ENCODE data around the gene HPRT1. TPM values are rescaled to one million over a fixed set of nuclear protein-coding genes. Genes with fewer than 3 reads are reported as not detected.

HPRT1 gene
- total and polyA plus RNA-seq, 10 donors: 14.9 to 46.0 (median 25.0) TPM

GRCh38 chrX:134529481-134529880 is 69.5 kb downstream of the HPRT1 start:
- WGBS, 5 donors: 84 to 100% (median 89%) methylated on average over 1 to 6 of the region's 6 CpGs
- Histone ChIP-seq H3K36me3 (no peaks in the 10 kb centered on the region), H3K27ac (no peak overlapping the region), H3K4me1 (no peaks in the 10 kb centered on the region), H3K4me3 (no peak overlapping the region), H3K27me3 (replicated peaks in 1 of 7) (no peaks in the 10 kb centered on the region), H3K9me3 (no peaks in the 10 kb centered on the region)
- intact Hi-C loops (cut with DNase I; ENCODE audit: low total_unique reads): no loop called here
- no peak for DNase-seq
- TF ChIP-seq POLR2A (IDR thresholded peaks at IDR 0.05) (no peak), POLR2AphosphoS5 (IDR thresholded peaks at IDR 0.05) (no peak)
- TF ChIP-seq, protein P1, sequence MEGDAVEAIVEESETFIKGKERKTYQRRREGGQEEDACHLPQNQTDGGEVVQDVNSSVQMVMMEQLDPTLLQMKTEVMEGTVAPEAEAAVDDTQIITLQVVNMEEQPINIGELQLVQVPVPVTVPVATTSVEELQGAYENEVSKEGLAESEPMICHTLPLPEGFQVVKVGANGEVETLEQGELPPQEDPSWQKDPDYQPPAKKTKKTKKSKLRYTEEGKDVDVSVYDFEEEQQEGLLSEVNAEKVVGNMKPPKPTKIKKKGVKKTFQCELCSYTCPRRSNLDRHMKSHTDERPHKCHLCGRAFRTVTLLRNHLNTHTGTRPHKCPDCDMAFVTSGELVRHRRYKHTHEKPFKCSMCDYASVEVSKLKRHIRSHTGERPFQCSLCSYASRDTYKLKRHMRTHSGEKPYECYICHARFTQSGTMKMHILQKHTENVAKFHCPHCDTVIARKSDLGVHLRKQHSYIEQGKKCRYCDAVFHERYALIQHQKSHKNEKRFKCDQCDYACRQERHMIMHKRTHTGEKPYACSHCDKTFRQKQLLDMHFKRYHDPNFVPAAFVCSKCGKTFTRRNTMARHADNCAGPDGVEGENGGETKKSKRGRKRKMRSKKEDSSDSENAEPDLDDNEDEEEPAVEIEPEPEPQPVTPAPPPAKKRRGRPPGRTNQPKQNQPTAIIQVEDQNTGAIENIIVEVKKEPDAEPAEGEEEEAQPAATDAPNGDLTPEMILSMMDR (IDR thresholded peaks at IDR 0.05 in 8 of 11, conservative IDR thresholded peaks at IDR 0.05 in 3 of 11): no peak

- no peaks in the 10 kb centered on the region for H3K4me1 ChIP-seq
- H3K27ac ChIP-seq: no peak overlapping the region
- H3K4me3 ChIP-seq: no peak overlapping the region
- no peak for DNase-seq
- H3K36me3 ChIP-seq: no peaks in the 10 kb centered on the region
- TF ChIP-seq POLR2A (IDR thresholded peaks at IDR 0.05) (no peak), POLR2AphosphoS5 (IDR thresholded peaks at IDR 0.05) (no peak)
- TF ChIP-seq, protein P1 (IDR thresholded peaks at IDR 0.05 in 8 of 11, conservative IDR thresholded peaks at IDR 0.05 in 3 of 11): no peak
- no peaks in the 10 kb centered on the region for H3K27me3 ChIP-seq (replicated peaks in 1 of 7)
- no peaks in the 10 kb centered on the region for H3K9me3 ChIP-seq
- intact Hi-C loops (cut with DNase I; ENCODE audit: low total_unique reads): no loop called here
- 77 to 96% (median 90%) methylated on average over 6 to 7 of the region's 7 CpGs for WGBS, 5 donors
These were observed 70.9 kb downstream of the HPRT1 start for GRCh38 chrX:134530845-134531244.

DNA sequence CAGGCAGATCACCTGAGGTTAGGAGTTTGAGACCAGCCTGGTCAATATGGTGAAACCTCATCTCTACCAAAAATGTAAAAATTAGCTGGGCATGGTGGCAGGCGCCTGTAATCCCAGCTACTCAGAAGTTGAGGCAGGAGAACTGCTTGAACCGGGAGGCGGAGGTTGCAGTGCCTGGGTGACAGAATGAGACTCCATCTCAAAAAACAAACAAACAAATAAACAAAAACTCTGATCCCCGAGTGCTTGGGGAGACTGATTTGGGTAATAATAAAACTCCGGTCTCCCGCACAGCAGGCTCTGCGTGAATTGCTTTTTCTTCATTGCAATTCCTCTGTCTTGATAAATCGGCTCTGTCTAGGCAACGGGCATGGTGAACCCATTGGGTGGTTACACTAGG is 73.4 kb downstream of the HPRT1 start:
- H3K27ac ChIP-seq: no peak overlapping the region
- H3K4me1 ChIP-seq: no peaks in the 10 kb centered on the region
- H3K27me3 ChIP-seq (replicated peaks in 1 of 7): no peaks in the 10 kb centered on the region
- intact Hi-C loops (cut with DNase I; ENCODE audit: low total_unique reads): no loop called here
- DNase-seq: no peak
- TF ChIP-seq, protein P1 (IDR thresholded peaks at IDR 0.05 in 8 of 11, conservative IDR thresholded peaks at IDR 0.05 in 3 of 11): no peak
- TF ChIP-seq POLR2A (IDR thresholded peaks at IDR 0.05): no peak
- TF ChIP-seq POLR2AphosphoS5 (IDR thresholded peaks at IDR 0.05): no peak
- H3K9me3 ChIP-seq: no peaks in the 10 kb centered on the region
- H3K4me3 ChIP-seq: no peak overlapping the region
- no peaks in the 10 kb centered on the region for H3K36me3 ChIP-seq
- WGBS, 5 donors: 79 to 100% (median 93%) methylated on average over 9 of the region's 9 CpGs

GRCh38 chrX:134533952-134534351 is 74.0 kb downstream of the HPRT1 start:
- intact Hi-C loops (cut with DNase I; ENCODE audit: low total_unique reads): no loop called here
- no peak overlapping the region for H3K4me3 ChIP-seq
- TF ChIP-seq, protein P1 (IDR thresholded peaks at IDR 0.05 in 8 of 11, conservative IDR thresholded peaks at IDR 0.05 in 3 of 11): no peak
- TF ChIP-seq POLR2A (IDR thresholded peaks at IDR 0.05): no peak
- no peak for TF ChIP-seq POLR2AphosphoS5 (IDR thresholded peaks at IDR 0.05)
- no peaks in the 10 kb centered on the region for H3K27me3 ChIP-seq (replicated peaks in 1 of 7)
- WGBS, 5 donors: 67 to 97% (median 75%) methylated on average over 4 of the region's 4 CpGs
- DNase-seq: no peak
- H3K9me3 ChIP-seq: no peaks in the 10 kb centered on the region
- H3K36me3 ChIP-seq: no peaks in the 10 kb centered on the region
- H3K4me1 ChIP-seq: no peaks in the 10 kb centered on the region
- H3K27ac ChIP-seq: no peak overlapping the region
